Effector CD8-positive, alpha-beta T cell (primary cell): ENCODE measurements around the gene MRPL47.
"Not testable (repeated sequence)": the region's sequence is repeated elsewhere in the genome, so short reads cannot be mapped to it uniquely, and the experiment has no call there.

ENCODE experiments used
- DNase-seq: peaks from one replicate; lab custom pipeline; 2025; lab: John Stamatoyannopoulos, UW
- total RNA-seq, 4 experiments: gene quantifications; one replicate each; lab custom pipeline; 2026; lab: John Stamatoyannopoulos, UW

Gene MRPL47
- total RNA-seq, result 21.7 to 55.1 (median 32.4) reads per million in 4 experiments

DNA sequence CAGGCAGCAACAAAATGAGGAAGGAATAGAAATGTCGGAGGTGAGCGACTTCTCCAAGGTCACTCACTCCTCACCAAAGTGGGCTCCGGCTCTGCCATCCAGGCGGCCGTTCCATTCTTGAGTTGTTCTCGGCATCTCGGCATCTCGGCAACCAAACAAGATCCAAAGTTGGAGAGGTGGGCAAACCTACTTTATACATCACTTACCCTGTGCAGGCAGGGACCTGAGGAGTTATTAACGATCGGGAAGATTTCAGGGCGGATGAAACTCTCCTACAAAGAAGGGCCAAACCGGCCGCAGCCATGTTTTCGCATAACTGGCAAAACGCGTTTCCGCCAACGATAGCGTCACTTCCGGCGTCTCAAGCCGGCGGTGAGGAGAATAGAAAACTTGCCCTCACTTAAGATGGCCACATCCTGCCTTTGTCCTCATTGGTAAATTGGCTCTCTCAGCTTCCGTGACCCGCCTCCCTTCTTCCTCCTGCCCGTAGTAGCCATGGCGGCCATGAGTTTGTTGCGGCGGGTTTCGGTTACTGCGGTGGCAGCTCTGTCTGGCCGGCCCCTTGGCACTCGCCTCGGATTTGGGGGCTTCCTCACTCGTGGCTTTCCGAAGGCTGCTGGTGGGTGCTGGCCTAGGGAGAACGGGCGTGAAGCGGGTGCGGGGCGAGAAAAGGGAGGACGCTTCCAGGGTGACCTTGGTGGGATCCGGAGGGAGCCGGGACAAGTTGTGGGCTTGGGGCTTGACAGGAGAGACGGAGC lies at the start of gene MRPL47, which contains the start of gene NDUFB5:
Gene MRPL47 (minus strand): TSS at position 318 of the 758 bp plus-strand sequence. CDS start 14 bp downstream, at position 304.
Gene NDUFB5 (plus strand): TSS at position 474 of the 758 bp plus-strand sequence. CDS start 22 bp downstream, at position 496.
- DNase-seq, result peak; percentile 84

DNA sequence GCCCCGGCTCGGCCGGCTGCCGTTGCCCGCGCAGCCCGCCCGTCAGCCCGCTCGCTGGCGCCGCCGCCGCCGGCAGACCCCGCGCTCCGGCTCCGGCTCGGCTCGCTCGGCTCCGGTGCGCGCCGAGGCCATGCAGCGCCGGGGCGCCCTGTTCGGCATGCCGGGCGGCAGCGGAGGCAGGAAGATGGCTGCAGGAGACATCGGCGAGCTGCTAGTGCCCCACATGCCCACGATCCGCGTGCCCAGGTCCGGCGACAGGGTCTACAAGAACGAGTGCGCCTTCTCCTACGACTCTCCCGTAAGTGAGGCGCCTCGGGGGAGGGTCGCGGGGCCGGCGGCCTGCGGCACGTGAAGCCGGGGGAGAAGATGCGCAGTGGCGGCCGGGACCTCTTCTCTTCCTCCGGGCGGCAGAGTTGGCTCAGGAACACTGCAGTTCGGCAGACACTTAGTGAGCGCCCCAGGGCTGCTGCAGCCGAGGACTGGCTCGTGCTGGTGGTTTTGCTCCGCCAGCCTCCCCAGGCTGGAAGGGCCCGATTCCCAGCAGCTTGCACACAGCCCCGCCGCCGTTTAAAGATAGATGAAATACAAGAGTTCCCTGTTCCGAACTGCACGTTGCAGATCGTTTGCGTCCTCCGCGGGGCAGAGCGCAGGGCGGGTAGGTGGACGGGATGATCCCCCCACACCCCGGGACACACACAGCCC lies 48.8 kb upstream of the MRPL47 start:
- peak; percentile 29 for DNase-seq

DNA sequence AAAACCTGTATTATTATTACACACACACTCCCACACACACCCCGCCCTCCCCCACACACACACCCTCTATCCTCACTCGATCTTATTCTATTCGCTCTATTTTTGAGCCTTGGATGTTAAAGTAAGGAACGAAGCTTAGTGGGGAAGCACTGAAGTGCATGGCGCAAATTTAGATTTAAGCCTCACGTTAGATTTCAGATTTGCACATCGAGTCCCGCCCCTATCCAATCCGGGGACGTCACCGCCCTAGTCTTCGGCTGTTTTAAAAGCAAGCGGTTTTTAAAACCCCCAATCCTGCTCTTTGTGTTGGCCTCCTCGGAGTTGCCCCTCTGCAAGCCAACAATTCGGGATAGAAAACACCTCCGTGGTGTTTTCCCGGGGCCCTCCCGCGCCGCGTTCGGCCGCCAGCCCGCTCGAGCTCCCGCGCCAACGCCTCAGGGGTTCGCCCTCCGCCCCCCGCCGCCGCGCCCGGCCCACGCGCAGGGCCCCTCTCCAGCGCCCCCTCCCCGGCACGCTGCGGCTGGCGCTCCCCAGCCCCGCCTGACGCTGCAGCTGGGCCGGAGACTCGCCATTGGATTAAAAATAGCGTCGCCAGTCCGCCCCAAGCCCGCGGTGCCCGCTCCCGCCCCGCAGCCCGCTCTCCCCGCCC lies 48.1 kb upstream of the MRPL47 start, which contains the start of gene USP13:
Gene USP13 (plus strand): TSS at position 594 of the 649 bp plus-strand sequence. CDS start 186 bp downstream, outside the sequence.
- peak; percentile 55 for DNase-seq

DNA sequence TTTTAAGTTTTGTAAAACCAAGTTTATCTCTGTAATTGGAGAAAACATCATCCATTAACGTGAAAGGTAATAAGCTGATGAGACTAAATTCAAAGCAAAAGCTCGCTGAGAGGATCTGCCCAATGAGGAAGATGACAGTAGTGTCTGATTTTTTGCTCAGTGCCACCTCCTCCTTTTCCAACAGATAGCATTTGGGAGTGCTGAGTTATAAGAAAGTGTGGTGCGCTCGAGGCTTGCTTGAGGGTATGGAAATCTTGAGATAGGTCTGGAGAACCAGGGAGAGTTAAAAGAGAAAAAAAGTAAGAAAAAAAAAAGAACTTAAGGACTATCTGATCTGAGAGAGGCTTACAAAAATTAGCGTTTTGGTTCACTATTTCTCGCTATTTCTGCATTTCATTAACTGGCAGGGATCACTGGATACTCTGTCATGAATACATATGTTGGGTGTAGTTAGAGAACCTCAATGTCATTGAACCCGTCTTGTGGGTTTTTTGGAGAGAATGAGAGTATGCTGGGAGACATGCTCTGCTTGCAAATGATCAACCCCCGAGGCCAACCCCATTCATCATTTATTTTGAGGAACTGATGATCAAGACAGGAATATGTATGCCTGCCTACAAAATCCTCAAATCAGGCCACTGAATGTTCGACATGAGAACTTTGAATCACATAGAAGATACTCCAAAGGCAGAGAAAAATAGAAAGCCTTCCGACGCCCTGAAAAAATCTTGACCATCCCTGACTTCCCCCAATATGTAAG lies 47.4 kb upstream of the MRPL47 start:
- no peak for DNase-seq

DNA sequence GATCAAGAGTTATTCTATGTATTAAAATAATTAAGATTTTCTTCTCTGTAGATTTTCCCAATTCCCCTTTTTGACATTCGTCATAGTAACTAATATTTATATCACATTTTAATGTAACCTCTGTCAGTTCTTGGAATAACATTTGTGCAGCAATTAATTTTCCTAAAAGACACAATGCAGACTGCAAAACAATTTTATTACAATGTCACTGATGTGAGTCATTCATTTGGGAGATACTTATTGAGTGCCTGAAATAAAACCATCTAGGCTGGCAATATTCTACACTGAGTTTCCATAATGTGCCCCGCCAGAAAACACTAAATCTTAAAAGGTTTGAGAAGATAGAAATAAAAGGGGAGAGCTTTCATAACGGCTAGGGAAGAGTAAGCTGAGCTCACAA lies 41.7 kb upstream of the MRPL47 start:
- no peak for DNase-seq

DNA sequence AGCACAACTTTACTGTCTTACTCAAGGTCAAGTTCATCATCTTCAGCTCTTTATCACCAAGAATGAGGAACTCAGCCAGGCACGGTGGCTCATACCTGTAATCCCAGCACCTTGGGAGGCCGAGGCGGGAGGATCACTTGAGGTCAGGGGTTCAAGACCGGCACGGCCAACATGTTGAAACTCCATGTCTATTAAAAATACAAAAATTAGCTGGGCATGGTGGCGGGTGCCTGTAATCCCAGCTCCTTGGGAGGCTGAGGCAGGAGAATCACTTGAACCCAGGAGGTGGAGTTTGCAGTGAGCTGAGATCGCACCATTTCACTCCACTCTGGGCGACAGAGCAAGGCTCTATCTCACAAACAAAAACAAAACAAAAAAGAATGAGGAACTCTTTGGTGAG lies 39.4 kb upstream of the MRPL47 start:
- not testable (repeated sequence) for DNase-seq

DNA sequence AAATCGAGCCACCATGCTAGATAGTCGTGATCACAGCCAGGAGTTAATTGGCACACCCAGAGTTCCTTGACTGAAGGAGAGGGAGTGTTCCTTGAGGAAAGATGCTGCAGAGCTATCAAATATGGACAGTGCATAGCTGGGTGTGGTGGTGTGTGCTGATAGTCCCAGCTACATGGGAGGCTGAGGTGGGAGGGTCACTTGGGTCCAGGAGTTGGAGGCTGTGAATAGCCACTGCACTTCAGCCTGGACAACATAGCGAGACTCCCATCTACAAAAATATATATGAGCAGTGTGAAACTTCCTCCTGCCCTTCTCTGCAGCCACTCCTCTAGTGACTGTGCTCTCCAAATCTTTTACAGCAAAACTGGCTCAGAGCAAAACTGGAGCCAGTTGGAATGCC lies 38.4 kb upstream of the MRPL47 start:
- DNase-seq, result no peak

DNA sequence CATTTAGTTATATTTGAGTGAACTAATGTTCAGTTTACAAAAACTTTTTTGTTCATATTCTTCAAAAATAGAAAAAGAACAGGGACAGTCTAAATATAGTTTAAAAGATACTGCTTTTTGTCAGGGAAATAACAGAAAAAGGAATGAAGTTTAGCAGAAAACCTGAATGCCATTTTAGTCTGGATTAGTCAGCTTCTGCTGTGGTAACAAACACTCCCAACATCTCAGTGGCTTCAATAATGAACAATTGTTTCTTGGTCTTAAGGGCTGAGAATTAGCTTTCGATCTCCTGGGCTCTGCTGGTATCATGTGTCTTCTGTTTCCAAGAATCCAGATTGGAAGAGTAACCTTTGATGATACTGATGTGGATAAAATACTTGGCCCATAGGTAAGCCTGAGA lies 36.0 kb upstream of the MRPL47 start:
- no peak for DNase-seq

DNA sequence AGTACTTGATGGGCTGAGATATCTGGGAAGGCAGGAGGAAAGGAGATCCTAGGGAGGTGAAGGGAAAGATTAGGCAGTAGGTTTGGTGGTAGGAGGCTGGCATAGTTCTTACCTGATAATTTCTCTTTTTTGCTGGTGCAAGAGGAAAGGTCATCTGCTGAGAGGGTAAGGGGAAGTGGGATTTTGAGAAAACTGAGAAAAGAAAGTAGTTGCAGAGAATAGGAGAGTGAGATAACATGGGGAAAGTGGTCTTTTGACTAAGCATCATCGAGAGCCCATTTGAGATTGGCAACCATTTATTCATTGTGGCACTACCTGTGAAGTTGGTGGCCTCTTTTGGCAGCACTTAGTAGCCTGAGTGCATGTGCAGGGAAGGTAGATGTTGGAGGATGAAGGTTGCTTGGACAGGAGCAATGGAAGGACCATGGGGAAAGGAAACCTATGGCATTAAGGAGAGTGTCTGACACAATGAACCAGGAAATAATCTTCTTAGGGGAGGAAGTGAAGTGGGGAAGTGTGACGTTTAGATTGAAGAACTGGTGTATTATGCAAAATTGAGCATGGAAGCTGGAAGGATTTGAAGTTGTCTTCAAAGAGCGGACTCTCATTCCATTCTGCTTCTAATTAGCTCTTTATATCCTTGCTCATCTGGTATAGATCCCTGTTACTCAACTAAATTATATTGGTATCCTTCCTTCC lies 26.5 kb upstream of the MRPL47 start:
- DNase-seq, result no peak

DNA sequence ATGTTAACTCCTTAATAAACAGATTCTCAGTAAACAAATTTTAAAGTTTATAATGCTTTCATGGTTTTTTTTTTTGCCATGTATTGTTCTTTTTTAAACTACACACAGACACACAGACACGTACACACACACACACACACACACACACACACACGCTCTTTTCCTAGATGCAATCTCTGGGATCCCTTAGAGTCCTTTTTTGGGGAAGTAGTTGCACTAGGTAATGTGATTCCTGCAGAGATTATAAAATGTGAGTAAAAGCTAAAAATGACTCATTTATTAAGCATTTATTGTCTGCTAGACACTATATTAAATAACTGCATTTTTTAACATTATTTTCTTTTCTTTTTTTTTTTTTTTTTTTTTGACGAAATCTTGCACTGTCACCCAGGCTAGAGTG lies 20.0 kb upstream of the MRPL47 start:
- no peak for DNase-seq

DNA sequence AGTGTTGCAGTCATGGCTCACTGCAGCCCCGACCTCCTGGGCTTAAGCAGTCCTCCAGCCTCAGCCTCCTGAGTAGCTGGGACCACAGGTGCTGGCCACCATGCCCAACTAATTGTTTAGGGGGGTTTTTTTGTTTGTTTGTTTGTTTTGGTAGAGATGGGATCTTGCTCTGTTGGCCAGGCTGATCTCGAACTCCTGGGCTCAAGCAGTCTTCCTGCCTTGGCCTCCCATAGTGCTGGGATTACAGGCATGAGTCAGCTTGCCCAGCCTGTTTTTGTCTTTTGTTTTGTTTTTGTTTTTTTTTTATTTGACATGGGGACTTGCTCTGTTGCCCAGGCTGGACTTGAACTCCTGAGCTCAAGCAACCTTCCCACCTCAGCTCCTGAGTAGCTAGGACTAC lies 17.6 kb upstream of the MRPL47 start:
- no peak for DNase-seq

DNA sequence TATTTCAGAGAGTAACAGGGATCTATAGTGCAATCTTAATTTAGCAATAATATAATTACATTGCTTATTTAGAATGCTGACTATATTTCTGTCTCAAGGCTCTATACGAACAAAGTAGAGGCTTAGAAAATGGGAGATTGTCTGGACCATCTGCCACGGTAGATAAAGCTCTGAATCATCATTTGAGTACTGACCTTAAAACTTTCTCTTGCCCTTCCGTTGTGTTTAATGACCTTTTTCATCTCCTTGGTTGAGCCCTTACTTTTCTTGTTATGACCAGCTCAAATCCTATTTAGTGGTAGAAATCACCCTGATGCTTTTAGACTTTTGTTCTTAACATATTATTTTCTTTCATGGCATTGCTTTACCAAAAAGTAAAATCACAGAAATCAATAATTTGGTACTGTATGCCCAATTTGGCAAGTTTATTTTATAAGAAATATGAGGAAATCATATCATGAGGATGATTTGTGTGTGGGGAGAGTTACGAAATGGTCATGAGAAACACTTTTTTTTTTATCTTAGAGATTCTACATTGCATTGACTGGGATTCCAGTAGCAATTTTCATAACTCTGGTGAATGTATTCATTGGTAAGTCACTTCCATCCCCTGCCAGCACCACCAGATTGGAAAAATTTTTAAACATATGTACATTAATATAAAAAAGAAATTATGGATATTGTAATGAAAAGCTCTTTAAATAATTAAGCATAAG lies 11.2 kb upstream of the MRPL47 start:
- no peak for DNase-seq

DNA sequence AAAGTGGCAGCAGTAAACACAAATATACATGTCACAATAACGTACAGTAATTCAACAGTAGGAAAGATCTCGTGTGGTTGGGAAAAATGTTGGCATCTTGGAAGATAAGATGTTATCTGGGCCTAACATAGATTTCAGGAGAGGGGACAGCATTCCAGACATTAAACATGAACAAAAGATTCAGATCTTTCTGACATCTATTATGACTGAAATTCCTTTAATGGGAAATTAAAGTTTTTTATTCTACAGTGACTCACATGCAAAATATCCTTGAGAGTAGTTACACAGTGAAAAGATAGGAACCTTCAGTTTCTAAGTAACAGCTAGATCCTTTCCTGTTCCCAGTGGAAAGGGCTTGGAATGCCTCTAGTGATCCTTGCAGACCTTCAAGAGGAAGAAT lies 9.4 kb upstream of the MRPL47 start:
- DNase-seq, result no peak

DNA sequence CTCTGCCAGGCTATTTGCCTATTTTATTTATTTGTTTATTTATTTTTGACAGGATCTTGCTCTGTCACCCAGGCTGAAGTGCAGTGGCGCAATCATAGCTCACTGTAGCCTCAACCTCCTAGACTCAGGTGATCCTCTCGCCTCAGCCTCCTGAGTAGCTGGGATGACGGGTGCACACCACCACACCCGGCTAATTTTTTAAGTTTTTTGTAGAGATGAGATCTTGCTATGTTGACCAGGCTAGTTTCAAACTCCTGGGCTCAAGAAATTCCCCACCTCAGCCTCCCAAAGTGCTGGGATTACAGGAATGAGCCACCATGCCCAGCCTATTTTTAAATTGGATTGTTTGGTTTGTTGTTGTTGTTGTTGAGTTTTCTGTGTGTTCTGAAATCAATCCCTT lies 5.6 kb upstream of the MRPL47 start:
- DNase-seq, result no peak

DNA sequence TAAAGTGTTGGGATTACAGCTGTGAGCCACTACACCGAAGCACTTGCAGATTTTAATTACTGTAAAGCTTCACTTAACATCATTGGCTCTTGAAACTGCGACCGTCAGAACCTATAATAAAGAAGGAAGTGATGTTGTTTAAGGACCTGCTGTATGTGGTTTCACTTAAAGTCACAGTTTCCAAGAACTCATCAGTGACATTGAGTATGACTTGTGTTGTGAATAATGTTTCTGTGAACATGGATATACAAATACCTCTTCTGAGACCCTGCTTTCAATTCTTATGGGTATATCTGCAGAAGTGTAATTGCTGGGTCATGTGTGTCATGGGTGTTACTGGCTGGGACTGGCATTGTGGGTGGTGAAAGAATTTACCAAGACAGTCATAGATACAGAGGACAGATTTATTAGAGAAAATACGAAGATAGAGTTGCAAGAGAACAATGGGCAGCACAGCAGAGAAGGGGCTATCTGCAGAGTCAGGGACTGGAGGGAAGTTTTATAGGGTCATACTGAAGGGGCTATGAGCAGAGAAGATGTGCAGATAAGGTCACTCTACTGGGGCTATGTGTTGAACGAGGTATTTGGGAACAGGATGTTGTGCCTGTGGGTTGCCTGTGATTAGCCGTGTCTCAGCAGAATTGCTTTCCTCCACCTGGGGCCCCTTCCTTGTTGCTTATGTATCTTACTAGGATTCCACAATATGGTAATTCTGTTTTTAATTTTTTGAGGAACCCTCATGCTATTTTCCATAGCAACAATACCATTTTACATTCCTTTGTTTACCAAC lies 4.7 kb upstream of the MRPL47 start:
- DNase-seq, result no peak

DNA sequence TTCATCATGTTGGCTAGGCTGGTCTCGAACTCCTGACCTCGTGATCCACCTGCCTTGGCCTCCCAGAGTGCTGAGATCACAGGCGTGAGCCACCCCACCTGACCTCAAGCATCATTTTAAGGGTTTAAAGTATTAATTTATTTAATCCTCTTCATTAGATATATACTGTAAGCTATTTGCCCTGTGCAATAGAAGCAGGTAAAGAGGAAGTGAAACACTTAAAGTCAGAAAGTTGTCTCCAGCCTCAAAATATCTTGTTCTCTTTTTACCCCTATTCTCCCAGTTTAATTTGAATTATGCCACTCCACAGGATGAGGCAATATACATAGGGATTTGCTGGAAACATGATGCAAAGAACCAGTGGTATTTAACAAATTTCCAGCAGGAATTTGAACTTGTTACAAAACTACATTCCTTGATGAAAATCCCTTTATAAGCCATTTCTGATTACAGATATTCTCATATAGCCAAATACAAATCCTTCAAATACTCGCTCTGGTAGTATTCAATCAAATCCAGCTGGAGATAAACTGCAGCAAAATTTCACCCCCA lies 2.2 kb upstream of the MRPL47 start:
- DNase-seq, result no peak

DNA sequence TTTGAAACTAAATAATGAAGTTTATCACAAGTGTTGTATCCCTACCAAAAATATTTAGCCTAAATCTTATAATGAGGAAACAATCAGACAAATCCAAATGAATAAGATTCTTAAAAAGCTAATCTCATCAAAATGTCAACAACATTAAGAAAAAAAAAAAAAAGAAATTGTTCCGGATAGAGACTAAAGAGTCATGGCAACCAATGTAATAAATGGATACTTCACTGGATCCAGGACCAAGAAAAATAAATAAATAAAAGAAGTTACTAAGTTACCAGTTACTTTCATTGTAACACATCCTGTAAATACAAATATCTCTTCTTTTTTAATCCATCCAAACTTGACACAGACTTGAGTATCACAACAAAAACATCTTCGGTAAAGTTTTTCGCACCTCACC lies 607 bp downstream of the MRPL47 start:
- no peak for DNase-seq

DNA sequence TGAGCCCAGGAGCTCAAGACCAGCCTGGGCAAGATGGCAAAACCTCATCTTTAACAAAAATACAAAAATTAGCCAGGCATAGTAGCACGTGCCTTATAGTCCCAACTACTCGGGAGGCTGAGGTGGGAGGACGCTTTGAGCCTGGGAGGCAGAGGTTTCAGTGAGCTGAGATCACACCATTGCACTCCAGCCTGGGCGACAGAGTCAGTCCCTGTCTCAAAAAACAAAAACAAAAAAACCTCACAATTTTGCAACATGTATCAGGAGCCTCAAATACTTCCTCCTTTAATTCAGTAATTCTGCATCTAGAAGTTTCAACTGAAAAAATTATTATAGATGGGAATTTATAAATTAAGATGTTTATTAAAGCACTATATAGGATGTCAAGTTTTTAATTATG lies 1.1 kb downstream of the MRPL47 start:
- DNase-seq, result no peak

DNA sequence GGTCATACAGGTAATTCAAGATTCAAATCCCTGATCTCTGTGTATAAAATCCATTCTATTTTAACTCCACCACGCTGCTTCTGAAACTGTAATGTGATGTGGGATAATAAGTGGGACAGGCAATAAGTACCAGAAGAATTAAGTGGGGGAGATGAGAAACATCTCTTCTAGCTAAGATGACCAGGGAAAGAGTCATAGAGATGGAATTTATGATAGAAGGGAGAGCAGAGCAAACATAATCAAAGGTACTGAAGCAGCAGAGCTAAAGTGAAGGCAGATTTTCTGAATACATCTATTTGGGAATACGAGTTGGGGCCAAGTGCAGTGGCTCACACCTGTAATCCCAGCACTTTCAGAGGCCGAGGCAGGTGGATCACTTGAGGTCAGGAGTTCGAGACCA lies 4.9 kb downstream of the MRPL47 start:
- no peak for DNase-seq
